GM19238 (cell line): ENCODE data around the gene LSG1.

Experiments used
- DNase-seq: peaks from one replicate; pipeline ENCODE4 v3.0.0; 2011; ENCODE audit warnings: low spot score; ENCODE audit not compliant: insufficient read length

Gene LSG1

GRCh38 chr3:194687638-194688199, 15.7 kb upstream of the LSG1 start:
- peak; percentile 62 for DNase-seq

GRCh38 chr3:194686816-194687637, 15.0 kb upstream of the LSG1 start:
- no peak for DNase-seq

GRCh38 chr3:194686414-194686815, 14.4 kb upstream of the LSG1 start:
- DNase-seq = no peak

- DNase-seq = peak; percentile 75
These were observed 13.9 kb upstream of the LSG1 start, which contains the start of gene FAM43A for GRCh38 chr3:194685718-194686413. Gene FAM43A (plus strand): TSS chr3:194685883. CDS start chr3:194686827, 944 bp downstream.

- no peak for DNase-seq
These were observed 13.2 kb upstream of the LSG1 start for GRCh38 chr3:194685065-194685717.

- DNase-seq = no peak
These were observed 11.4 kb upstream of the LSG1 start for GRCh38 chr3:194683380-194683779.

- peak; percentile 70 for DNase-seq
These were observed 10.8 kb upstream of the LSG1 start for GRCh38 chr3:194682694-194683310.

GRCh38 chr3:194682189-194682693, 10.2 kb upstream of the LSG1 start:
- no peak for DNase-seq

GRCh38 chr3:194680888-194681615, 9.1 kb upstream of the LSG1 start:
- DNase-seq = no peak

GRCh38 chr3:194676471-194676870, 4.5 kb upstream of the LSG1 start:
- DNase-seq = no peak

GRCh38 chr3:194675680-194676079, 3.7 kb upstream of the LSG1 start:
- DNase-seq = no peak

GRCh38 chr3:194675081-194675640, 3.2 kb upstream of the LSG1 start:
- DNase-seq = no peak

GRCh38 chr3:194673761-194674160, 1.8 kb upstream of the LSG1 start:
- DNase-seq = no peak

GRCh38 chr3:194672876-194673275, 885 bp upstream of the LSG1 start:
- no peak for DNase-seq

GRCh38 chr3:194671511-194671899, 486 bp downstream of the LSG1 start:
- no peak for DNase-seq

- DNase-seq = no peak
These were observed 4.6 kb downstream of the LSG1 start for GRCh38 chr3:194667363-194667762.

GRCh38 chr3:194664857-194665256, 7.1 kb downstream of the LSG1 start:
- DNase-seq = no peak

- no peak for DNase-seq
These were observed 10.0 kb downstream of the LSG1 start for GRCh38 chr3:194661946-194662345.

GRCh38 chr3:194661374-194661773, 10.6 kb downstream of the LSG1 start:
- no peak for DNase-seq

- DNase-seq = no peak
These were observed 12.2 kb downstream of the LSG1 start for GRCh38 chr3:194659778-194660177.
